ENCODE results near the gene TXNDC5. TPM values are rescaled to one million over a fixed set of nuclear protein-coding genes. Genes with fewer than 3 reads are reported as not detected.
"Not testable (repeated sequence)": the region's sequence is repeated elsewhere in the genome, so short reads cannot be mapped to it uniquely, and the experiment has no call there.

Gene TXNDC5
- total and polyA plus RNA-seq, 2 experiments from 2014 or later: 42.9 to 210 TPM

GRCh38 chr6:7899101-7899888 is 11.3 kb downstream of the TXNDC5 start:
- Histone ChIP-seq H3K27me3 (ENCODE audit: insufficient read depth) (no peaks in the 10 kb centered on the region), H3K79me2 (replicated peaks; ENCODE audit: insufficient read depth) (peaks cover 16% of the 10 kb centered on the region), H3K4me3 (no peak overlapping the region), H3K4me1 (ENCODE audit: insufficient read depth) (no peaks in the 10 kb centered on the region), H4K20me1 (replicated peaks; ENCODE audit: insufficient read depth) (peaks cover 15% of the 10 kb centered on the region; the same call in 1 of the 2 replicates), H3K27ac (ENCODE audit: low read depth) (no peak overlapping the region), H3K36me3 (ENCODE audit: insufficient read depth) (peaks cover 33% of the 10 kb centered on the region), H3K9me2 (ENCODE audit: insufficient read depth) (no peaks in the 10 kb centered on the region), H3K4me2 (no peak overlapping the region), H2AFZ (no peak overlapping the region), H3F3A (replicated peaks; ENCODE audit: low read depth) (no peaks in the 10 kb centered on the region)
- H3K9me3 Mint-ChIP-seq: no peaks in the 10 kb centered on the region
- peak; percentile 63 for ATAC-seq
- TF ChIP-seq CTCF (conservative IDR thresholded peaks at IDR 0.05; ENCODE audit: low read depth in 2 of 2): peak in 1 of 2 experiments; percentile 46; a peak in 2 of 4 replicates
- no peak for TF ChIP-seq ZNF331 (CRISPR knock-in tag; IDR thresholded peaks at IDR 0.05; ENCODE audit: low read depth)
- no peak for TF ChIP-seq EZH2 (IDR thresholded peaks at IDR 0.05; ENCODE audit: low read depth, unreplicated experiment)
- no peak for TF ChIP-seq CREB1 (CRISPR knock-in tag; IDR thresholded peaks at IDR 0.05; ENCODE audit: low read depth)
- TF ChIP-seq EZH2phosphoT487 (IDR thresholded peaks at IDR 0.05; ENCODE audit: unreplicated experiment): no peak
- TF ChIP-seq NANOG (IDR thresholded peaks at IDR 0.05; ENCODE audit: borderline replicate concordance): no peak
- DNase-seq (ENCODE audit: low spot score): peak; percentile 22
- H3K27me3 Mint-ChIP-seq (ENCODE audit: insufficient read depth, low read depth, poor library complexity): peaks cover 3% of the 10 kb centered on the region
- no peak overlapping the region for H3K4me3 Mint-ChIP-seq
- no peak overlapping the region for H3K27ac Mint-ChIP-seq
- H3K36me3 Mint-ChIP-seq (ENCODE audit: low read depth): peaks cover 94% of the 10 kb centered on the region
- H3K4me1 Mint-ChIP-seq: no peaks in the 10 kb centered on the region

GRCh38 chr6:7898193-7898586 is 12.4 kb downstream of the TXNDC5 start:
- H2AFZ ChIP-seq; DNase-seq (ENCODE audit: low spot score); H3K4me3 ChIP-seq; H3K4me3 Mint-ChIP-seq; H3K27me3 Mint-ChIP-seq (ENCODE audit: insufficient read depth, low read depth, poor library complexity); ATAC-seq; H3K27ac ChIP-seq (ENCODE audit: low read depth); H3K4me1 ChIP-seq (ENCODE audit: insufficient read depth); H3K27ac Mint-ChIP-seq; H3K4me2 ChIP-seq; H3K9me2 ChIP-seq (ENCODE audit: insufficient read depth); H3F3A ChIP-seq (replicated peaks; ENCODE audit: low read depth); H3K9me3 Mint-ChIP-seq; H3K27me3 ChIP-seq (ENCODE audit: insufficient read depth); H3K4me1 Mint-ChIP-seq: not testable (repeated sequence)
- peaks cover 15% of the 10 kb centered on the region for H4K20me1 ChIP-seq (replicated peaks; ENCODE audit: insufficient read depth)
- H3K36me3 ChIP-seq (ENCODE audit: insufficient read depth): peaks cover 29% of the 10 kb centered on the region
- peaks cover 94% of the 10 kb centered on the region for H3K36me3 Mint-ChIP-seq (ENCODE audit: low read depth)
- H3K79me2 ChIP-seq (replicated peaks; ENCODE audit: insufficient read depth): peaks cover 12% of the 10 kb centered on the region; the same call in 1 of the 2 replicates

GRCh38 chr6:7897461-7898192 is 13.0 kb downstream of the TXNDC5 start:
- H3K4me3 Mint-ChIP-seq: no peak overlapping the region
- peaks cover 6% of the 10 kb centered on the region; the same call in 1 of the 2 replicates for H3K79me2 ChIP-seq (replicated peaks; ENCODE audit: insufficient read depth)
- TF ChIP-seq ETS1 (IDR thresholded peaks at IDR 0.05) (no peak), ZNF114 (CRISPR knock-in tag; IDR thresholded peaks at IDR 0.05) (no peak), JUNB (IDR thresholded peaks at IDR 0.05; ENCODE audit: unreplicated experiment) (no peak), STAT1 (IDR thresholded peaks at IDR 0.05; ENCODE audit: unreplicated experiment) (no peak)

More at GRCh38 chr6:7897461-7898192, 13.0 kb downstream of the TXNDC5 start:
- Mint-ChIP-seq H3K4me1 (no peaks in the 10 kb centered on the region), H3K27ac (no peak overlapping the region), H3K9me3 (no peaks in the 10 kb centered on the region), H3K27me3 (ENCODE audit: insufficient read depth, low read depth, poor library complexity) (peaks cover 3% of the 10 kb centered on the region), H3K36me3 (ENCODE audit: low read depth) (peaks cover 94% of the 10 kb centered on the region)
- no peaks in the 10 kb centered on the region for H3K27me3 ChIP-seq (ENCODE audit: insufficient read depth)
- H3K4me1 ChIP-seq (ENCODE audit: insufficient read depth): no peaks in the 10 kb centered on the region
- no peak overlapping the region for H3K27ac ChIP-seq (ENCODE audit: low read depth)
- peaks cover 29% of the 10 kb centered on the region for H3K36me3 ChIP-seq (ENCODE audit: insufficient read depth)
- no peak overlapping the region for H3K4me2 ChIP-seq
- no peaks in the 10 kb centered on the region for H3F3A ChIP-seq (replicated peaks; ENCODE audit: low read depth)
- no peak overlapping the region for H2AFZ ChIP-seq
- H4K20me1 ChIP-seq (replicated peaks; ENCODE audit: insufficient read depth): peaks cover 15% of the 10 kb centered on the region
- no peaks in the 10 kb centered on the region for H3K9me2 ChIP-seq (ENCODE audit: insufficient read depth)
- no peak for DNase-seq (ENCODE audit: low spot score)
- no peak for ATAC-seq
- no peak overlapping the region for H3K4me3 ChIP-seq

Data from GM23338 (cell line).